NAMALWA (cell line): ENCODE data around the gene PCK2.
"Not testable (repeated sequence)": the region's sequence is repeated elsewhere in the genome, so short reads cannot be mapped to it uniquely, and the experiment has no call there.

Experiments used
- DNase-seq: peaks from one replicate; pipeline ENCODE4 v3.0.0-alpha.2; 2015; ENCODE audit warnings: low spot score

The PCK2 gene

DNA sequence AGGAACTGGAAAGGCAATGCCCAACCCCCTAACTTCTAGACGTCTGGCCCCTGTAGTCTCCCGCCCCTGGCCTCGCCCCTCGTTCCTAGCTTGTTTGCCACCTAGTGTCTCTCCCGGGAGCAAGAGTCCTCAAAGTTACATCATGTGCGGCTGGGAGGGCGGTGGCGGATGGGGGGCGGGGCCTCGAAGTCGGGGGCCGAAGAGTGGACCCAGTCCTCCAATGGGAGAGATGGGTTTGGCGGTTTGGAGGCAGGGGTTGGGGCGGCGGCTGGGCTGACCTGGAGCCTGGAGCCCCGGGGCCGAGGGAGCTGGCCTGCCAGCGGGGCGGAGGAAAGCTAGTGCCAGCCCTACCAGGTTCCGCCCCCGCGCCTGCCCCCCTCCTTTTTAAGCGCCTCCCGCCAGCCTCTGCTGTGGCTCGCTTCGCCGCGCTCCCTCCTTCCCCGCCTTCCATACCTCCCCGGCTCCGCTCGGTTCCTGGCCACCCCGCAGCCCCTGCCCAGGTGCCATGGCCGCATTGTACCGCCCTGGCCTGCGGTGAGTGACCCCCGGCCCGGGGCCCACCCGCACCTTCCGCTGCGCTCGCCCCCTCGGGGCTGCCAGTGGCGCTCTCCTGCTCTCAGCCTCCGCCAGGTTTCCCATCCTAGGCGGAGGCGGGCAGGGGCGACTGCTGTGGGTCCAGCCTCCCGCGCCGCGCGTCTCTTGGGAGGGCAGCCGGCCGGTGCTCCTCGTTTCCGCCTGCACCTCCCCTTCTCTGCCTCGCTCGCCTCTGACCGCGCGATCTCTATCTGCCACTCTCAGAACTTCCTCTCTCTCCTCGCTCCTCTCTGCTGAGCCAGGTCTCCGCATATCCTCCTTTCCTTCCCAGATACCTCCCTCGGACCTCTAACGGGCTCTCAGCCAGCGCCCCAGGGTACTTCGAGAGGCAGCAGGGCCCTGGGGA lies at the start of gene PCK2:
PCK2 (plus strand) TSS at position 411 of the 940 bp plus-strand sequence; CDS start at position 506, 95 bp downstream.
- DNase-seq = peak; percentile 91

DNA sequence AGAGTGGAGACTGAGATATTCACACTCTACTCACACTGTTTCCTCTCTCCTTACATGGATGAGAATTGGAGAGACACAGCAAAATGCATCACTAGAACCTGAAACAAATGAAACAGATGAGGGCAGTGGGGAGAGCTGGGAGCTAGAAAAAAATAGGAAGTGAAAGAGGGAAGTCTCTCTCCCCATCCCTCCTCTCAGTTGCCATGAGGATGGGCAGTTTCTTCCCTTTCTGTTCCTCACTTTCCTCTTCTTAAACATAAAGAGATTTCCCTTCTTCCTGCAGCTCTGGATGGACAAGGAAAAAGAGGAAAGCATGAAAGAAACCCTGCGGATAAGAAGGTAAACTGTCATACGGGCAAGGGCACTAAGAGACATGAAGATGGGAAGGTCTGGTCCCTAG lies 45.1 kb upstream of the PCK2 start:
- DNase-seq = not testable (repeated sequence)

DNA sequence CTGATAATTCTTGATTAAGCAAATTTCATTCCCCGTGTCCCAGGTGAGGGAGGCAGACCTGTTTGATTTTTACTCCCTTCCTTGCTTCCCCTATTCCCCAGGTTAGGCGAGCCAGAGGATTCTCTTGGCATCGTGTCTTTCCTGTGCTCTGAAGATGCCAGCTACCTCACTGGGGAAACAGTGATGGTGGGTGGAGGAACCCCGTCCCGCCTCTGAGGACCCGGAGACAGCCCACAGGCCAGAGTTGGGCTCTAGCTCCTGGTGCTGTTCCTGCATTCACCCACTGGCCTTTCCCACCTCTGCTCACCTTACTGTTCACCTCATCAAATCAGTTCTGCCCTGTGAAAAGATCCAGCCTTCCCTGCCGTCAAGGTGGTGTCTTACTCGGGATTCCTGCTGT lies 43.4 kb upstream of the PCK2 start:
- not testable (repeated sequence) for DNase-seq

DNA sequence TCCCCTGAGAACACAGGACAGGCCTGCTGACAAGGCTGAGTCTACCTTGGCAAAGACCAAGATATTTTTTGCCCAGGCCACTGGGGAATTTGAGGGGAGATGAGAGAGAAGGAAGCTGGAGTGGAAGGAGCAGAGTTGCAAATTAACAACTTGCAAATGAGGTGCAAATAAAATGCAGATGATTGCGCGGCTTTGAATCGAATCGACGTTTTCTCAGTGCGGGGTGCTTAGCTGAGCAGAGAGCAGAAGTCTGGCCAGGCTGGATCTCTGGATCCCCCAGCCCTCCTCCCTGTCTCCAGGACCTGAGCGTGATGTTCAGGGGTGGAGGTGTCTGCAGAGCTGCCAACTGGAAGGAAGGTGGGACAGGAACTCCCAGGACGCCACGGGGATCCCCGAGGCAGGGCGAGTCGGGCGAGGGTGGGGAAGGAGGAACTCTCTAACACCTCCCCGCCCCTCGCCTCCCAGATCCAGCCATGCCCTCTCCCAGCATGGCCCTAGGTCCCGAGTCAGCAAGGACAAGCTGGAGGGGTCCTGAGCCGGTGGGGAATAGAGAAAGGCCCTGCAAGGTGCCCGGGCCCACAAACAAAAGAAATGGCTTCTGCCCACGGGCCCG lies 42.8 kb upstream of the PCK2 start:
- DNase-seq = no peak

DNA sequence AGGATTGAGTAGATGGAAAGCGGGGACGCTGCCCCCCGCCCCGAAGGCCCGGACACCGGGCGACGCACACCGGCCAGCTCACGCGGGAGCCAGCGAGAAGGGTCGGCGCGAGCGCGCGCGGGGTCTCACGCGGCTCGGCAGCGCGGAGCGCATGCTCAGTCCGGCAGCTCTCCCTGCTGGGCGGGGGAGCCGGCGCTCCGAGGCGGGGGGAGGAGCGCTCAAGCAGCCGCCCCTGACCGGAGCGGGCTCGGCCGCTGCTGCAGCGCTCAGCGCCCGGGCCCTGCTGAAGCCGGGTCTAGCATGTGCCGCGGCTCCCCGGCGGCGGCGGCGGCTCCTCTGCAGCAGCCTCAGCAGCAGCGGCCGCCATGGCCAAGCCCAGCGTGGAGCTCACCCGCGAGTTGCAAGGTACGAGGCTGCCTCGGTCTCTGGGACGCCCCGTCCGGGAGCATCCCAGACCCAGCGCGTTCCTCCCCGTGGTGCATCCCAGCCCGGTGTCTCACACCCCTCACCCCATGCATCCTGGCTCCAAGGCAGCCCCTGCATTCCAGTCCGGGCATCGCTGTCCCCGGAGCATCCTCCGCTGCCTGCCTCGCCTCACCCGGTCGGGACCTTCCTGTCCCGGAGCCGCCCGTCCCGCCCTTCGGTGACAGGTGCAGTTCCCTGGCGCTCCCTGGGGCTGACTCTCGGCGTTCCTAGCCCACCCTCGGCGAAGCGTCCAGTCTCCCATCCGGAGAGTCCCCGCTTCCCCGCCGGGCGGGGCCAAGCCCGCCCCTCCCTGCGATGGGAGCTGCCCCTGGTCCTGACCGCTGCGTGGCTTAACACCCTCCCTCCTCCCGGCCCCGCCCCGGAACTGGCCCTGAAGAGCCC lies 42.1 kb upstream of the PCK2 start, which contains the start of gene CARMIL3:
CARMIL3 (plus strand) TSS at position 221 of the 867 bp plus-strand sequence; CDS start at position 366, 145 bp downstream.
- DNase-seq = peak; percentile 74

DNA sequence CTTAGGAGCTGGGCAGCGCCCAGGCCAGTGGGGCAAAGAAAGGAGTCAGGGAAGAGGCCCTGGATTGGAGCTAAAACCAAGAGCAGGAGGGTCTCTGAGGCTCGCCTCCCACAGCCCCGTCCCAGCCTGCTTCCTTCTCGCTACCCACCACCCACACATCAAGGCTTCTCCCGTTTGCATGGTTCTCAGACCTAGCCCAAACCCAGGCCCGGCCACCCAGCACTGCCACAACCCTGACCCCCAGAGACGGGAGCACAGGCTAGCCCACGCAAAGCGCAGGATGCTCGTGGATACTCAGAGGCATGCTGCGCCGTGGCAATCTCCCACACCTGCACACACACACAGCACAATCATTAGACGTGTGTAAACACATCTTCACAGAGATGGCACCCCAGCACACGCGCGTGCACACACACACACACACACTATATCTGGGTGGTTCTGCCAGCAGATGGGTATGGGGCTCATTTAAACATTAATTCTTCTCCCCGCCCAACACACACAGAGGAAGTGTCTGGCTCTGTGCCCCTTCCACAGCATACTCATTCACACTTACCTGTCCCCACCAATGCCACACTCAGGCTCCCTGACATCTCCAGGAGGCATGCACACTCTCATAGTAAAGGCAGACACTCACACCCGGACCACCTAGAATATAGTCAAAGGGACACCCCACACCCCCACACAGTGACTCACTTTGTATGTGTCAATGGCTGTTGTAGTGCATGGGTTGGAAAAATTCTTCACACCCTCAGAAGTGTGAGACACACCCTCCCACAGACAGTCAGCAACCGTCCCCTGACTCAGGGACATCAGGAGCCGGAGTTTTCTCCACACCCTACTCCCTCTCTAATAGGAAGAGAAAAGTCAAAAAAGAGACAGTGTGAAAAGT lies 41.2 kb upstream of the PCK2 start:
- DNase-seq = no peak

DNA sequence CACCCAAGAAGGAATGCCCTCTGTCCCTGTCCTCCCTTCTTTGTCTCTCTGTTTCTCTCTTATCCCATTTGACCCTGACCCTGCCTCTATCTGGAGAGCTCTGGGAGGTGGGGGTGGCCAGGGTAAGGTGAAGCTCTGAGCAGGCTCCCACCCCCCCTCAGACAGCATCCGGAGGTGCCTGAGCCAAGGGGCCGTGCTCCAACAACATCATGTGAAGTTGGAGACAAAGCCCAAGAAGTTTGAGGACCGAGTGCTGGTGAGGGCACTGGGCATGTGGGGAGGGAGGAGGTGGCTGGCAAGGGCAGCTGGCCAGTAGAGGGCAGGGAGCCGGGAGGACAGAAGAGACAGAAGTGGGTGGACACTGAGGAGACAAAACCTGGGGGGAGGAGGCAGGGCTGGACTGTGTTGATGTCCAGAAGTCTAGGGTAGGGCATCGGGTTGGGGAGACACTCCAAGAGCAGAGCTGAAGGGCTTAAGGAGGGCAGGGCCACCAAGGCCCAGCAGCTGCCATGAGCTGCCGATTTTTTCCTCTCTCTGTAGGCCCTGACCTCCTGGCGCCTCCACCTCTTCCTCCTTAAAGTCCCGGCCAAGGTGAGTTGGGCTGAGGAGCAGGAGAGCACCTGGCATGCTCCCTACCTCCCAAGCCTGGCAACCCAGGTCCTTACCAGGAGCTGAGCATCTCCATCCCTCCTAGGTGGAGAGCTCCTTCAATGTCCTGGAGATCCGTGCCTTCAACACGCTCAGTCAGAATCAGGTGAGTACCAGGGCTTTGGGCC lies 40.4 kb upstream of the PCK2 start:
- DNase-seq = no peak

DNA sequence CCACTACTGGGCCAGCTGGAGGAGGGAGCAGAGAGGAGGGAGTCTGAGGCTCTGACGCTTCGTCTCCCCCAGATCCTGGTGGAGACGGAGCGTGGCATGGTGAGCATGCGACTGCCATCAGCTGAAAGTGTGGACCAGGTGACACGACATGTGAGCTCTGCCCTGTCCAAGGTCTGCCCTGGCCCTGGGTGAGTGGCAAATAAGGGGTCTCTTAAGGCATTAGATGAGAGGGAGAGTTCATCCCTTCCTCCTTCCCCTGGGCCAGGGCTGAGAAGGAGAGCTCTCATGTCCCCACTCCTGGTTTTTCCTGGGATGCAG lies 39.8 kb upstream of the PCK2 start:
- no peak for DNase-seq

DNA sequence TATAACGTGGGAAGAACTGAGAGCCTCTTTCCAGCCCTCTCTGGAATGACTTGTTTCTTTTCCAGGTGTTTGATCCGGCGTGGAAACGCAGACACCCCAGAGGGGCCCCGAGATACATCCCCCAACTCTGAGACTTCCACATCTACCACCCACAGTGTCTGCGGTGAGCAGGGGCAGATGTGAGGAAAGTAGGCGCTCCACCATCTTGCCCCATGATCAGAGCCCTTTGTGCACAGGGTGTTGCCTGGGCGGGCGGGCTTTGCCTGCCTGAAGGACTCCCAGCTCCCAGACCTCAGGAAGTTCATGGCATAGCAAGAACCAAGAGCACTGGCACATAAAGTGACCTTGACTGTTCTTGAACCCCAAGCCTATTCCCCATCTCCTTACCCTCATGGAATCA lies 39.5 kb upstream of the PCK2 start:
- no peak for DNase-seq

DNA sequence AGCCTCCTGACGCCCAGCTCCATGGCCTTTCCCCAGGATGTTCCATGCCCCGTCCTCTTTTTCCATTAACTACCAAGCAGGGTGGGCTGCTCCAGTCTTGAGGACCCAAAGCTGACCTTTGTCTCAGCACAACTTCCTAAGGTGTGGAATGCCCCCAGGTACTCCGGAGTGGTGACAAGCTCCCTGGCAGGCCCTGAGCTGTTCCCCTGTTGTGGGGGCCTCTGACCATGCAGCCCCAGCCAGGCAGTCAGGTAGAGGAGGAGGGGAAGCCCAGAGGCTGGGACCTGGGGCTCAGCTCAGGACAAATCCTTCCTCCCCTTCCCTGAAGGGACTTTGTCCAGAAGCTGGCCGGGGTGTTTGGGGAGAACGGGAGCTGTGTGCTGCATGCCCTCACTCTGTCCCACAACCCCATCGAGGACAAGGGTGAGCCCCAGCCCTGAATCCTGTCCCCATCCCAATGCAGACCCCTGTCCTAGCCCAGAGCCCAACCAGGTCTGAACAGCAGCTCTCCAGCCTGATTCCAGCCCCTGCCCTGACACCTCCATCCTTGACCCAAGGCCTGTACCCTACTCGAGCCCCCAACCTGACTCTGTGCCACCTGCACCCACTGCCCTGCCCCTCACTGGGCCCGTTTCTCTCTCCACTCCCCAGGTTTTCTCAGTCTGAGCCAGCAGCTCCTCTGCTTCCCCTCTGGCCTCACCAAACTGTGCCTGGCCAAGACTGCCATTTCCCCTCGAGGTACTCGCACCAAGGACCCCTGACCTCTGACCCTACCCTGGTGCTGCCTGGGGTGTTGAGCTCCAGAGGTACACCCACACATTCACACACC lies 37.9 kb upstream of the PCK2 start:
- DNase-seq = no peak

DNA sequence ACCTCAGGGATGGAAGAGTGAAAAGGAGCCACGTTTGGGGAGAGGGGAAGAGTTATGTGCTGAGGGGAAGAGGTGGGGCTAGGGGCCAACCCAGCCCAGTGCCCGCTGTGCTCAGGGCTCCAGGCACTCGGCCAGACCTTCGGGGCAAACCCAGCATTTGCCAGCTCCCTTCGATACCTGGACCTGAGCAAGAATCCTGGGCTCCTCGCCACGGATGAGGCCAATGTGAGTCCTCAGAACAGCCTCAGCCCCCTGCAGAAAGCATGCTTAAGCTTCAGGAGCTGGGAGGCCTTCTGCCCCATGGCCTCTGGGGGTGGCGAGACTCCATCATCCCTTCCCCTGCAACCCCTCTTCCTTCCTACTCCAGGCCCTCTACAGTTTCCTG lies 37.3 kb upstream of the PCK2 start:
- no peak for DNase-seq

DNA sequence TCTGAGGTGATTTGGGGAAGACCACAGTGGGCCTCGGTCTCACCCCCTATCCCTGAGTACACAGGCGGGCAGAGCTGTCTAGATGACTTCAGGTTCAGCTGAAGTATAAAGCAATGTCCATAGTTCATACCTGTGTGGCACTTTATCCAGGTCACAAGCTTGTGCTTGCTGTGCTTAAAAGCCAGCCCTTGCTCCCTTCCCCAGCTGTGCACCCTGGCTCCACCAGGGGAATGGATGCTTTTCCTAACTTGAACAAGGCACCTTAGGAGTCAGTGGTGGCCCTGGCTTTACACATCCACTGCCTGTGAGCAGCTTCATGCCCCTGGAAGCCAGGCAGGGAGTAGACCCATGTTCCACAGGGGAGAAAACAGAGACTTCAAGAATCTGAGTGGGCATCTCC lies 36.8 kb upstream of the PCK2 start:
- DNase-seq = no peak

DNA sequence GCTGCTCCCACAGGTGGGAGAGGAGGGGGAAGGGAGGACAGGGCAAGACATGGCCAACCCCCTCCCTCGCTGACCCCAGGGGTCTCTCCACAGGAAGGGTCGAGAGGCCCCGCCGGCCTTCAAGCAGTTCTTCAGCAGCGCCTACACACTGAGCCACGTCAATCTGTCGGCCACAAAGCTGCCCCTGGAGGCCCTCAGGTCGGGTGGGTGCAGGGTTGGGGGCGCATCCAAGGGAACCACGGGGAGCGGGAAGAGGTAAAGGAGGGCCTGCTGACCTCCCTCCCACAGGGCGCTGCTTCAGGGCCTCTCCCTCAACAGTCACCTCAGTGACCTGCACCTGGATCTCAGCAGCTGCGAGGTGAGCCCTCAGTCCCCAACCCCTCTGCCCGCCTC lies 36.2 kb upstream of the PCK2 start:
- no peak for DNase-seq

DNA sequence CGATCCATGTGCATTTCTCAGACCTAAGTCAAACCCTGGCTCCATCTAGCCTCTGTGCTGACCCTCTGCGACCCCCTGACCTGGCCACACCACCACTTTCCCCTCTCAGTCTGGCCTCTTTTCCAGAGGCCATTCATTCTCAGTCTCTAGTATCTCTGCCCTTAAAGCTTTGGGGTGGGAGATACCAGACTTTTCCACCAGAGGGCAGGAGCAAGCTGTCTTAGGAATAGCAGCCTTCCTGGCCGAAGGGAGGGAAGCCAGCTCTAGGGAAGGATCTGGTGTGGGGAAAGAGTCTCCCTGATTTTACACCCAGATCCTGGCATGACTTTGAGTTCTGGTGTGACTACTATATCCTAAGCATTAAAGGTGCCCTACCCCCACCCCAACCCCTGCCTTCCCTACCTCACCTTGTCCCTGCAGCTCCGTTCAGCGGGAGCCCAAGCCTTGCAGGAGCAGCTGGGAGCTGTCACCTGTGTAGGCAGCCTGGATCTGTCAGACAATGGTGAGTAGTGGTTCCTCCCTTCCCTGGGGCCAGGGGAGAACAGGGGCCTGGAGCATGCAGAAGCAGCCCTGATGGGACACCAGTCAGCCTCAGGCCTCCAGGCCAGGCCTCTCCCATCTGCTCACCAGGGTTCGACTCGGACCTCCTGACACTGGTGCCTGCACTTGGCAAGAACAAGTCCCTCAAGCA lies 35.7 kb upstream of the PCK2 start:
- DNase-seq = peak; percentile 79

DNA sequence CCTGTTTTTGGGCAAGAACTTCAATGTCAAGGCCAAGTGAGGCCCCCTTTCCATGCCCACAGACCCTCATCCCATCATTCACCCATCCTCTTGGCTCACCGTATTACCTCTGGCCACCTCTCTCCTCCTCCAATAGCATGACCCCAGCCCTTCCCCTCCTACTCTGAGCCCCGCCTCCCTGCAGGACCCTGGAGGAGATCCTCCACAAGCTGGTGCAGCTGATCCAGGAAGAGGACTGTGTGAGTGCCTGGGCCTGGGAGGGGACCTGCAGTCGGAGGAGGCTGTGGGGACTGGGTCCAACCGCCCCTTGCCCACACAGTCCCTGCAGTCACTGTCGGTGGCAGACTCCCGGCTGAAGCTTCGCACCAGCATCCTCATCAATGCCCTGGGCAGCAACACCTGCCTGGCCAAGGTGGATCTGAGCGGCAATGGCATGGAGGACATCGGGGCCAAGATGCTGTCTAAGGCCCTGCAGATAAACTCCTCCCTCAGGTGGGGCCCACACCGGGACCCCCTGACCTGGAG lies 35.1 kb upstream of the PCK2 start:
- no peak for DNase-seq

DNA sequence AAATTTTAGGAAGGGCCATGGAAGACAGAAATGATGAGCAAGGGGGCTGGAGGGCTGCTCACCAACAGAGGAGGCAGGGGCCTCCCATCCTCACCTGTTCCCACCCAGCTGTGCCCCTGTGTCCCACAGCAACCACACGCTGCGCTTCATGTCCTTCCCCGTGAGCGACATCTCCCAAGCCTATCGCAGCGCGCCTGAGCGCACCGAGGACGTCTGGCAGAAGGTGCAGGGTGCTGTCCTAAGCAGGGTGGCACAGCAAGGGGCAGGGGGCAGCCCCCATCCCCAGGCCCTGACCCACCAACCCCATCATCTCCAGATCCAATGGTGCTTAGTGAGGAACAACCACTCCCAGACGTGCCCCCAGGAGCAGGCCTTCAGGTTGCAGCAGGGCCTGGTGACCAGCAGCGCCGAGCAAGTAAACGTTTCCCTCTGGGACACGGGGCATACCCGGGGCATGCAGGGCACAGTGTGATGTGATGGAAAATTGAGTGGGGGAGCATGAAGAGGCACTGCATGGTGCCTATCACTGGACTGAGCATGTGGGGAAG lies 34.2 kb upstream of the PCK2 start:
- no peak for DNase-seq

DNA sequence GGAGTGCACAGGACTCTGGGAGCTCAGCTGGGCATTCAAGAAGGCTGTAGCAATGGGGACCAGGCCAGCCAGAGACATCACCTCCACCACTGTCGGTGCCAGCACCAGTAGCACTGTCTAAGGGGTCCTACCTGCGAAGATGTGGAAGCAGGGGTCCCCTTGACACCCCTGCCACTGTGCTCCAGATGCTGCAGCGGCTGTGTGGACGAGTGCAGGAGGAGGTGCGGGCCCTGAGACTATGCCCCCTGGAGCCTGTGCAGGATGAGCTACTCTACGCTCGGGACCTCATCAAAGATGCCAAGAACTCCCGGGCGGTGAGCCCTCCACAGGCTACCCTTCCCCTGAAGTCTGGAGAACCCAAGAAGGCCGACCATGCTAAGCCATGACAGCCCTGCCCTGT lies 33.7 kb upstream of the PCK2 start:
- no peak for DNase-seq
